Stimulated activated CD8-positive, alpha-beta memory T cell treated with anti-CD3 and anti-CD28 coated beads, Interleukin-4, amount 100 ng/mL, for 24 hours (primary cell): Measurements from ENCODE around the gene ZNF845.
"Not testable (repeated sequence)": the region's sequence is repeated elsewhere in the genome, so short reads cannot be mapped to it uniquely, and the experiment has no call there.

Experiments used
- DNase-seq: peaks from one replicate; pipeline ENCODE4 v3.0.0-alpha.2; 2020; ENCODE audit warnings: low read depth

Gene ZNF845

GRCh38 chr19:53381376-53381775 lies 47.8 kb downstream of the ZNF845 start:
- DNase-seq, result no peak

- no peak for DNase-seq
These were observed 54.6 kb downstream of the ZNF845 start for GRCh38 chr19:53388168-53388567.

GRCh38 chr19:53388904-53389303 lies 55.4 kb downstream of the ZNF845 start:
- no peak for DNase-seq

- DNase-seq, result no peak
These were observed 56.0 kb downstream of the ZNF845 start for GRCh38 chr19:53389571-53389970.

GRCh38 chr19:53389978-53390377 lies 56.4 kb downstream of the ZNF845 start:
- no peak for DNase-seq

- no peak for DNase-seq
These were observed 61.0 kb downstream of the ZNF845 start for GRCh38 chr19:53394522-53394973.

GRCh38 chr19:53394974-53395839 lies 61.7 kb downstream of the ZNF845 start, which contains the start of gene ZNF765:
ZNF765 (plus strand) TSS chr19:53395149; CDS start chr19:53398016, 2,867 bp downstream.
- peak; percentile 96 for DNase-seq

- not testable (repeated sequence) for DNase-seq
These were observed 62.4 kb downstream of the ZNF845 start for GRCh38 chr19:53395840-53396524.

- DNase-seq, result no peak
These were observed 62.9 kb downstream of the ZNF845 start for GRCh38 chr19:53396525-53396868.

- DNase-seq, result not testable (repeated sequence)
These were observed 64.4 kb downstream of the ZNF845 start for GRCh38 chr19:53397918-53398317.
